ENCODE data around the gene DNPH1.

DNPH1 gene

DNA sequence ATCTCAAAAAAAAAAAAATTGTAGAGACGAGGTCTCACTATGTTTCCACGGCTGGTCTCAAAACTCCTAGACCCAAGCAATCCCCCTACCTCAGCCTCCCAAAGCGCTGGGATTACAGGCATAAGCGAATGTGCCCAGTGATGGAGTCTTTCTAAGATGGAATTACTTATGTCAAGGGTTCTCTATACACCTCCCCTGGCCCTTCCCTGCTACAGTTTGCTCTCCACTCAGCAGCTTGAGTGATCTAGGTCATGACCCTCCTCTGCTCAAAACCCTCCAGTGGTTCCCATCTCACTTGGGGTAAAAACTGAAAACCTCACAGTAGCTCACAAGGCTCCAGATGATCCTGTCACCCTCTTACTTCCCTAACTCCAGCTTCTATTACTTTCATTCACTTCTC is 1.8 kb upstream of the DNPH1 start:
- TF ChIP-seq, protein P1, sequence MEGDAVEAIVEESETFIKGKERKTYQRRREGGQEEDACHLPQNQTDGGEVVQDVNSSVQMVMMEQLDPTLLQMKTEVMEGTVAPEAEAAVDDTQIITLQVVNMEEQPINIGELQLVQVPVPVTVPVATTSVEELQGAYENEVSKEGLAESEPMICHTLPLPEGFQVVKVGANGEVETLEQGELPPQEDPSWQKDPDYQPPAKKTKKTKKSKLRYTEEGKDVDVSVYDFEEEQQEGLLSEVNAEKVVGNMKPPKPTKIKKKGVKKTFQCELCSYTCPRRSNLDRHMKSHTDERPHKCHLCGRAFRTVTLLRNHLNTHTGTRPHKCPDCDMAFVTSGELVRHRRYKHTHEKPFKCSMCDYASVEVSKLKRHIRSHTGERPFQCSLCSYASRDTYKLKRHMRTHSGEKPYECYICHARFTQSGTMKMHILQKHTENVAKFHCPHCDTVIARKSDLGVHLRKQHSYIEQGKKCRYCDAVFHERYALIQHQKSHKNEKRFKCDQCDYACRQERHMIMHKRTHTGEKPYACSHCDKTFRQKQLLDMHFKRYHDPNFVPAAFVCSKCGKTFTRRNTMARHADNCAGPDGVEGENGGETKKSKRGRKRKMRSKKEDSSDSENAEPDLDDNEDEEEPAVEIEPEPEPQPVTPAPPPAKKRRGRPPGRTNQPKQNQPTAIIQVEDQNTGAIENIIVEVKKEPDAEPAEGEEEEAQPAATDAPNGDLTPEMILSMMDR (IDR thresholded peaks at IDR 0.05; ENCODE audit: borderline replicate concordance, insufficient read depth, low read depth, low read length), result no peak

DNA sequence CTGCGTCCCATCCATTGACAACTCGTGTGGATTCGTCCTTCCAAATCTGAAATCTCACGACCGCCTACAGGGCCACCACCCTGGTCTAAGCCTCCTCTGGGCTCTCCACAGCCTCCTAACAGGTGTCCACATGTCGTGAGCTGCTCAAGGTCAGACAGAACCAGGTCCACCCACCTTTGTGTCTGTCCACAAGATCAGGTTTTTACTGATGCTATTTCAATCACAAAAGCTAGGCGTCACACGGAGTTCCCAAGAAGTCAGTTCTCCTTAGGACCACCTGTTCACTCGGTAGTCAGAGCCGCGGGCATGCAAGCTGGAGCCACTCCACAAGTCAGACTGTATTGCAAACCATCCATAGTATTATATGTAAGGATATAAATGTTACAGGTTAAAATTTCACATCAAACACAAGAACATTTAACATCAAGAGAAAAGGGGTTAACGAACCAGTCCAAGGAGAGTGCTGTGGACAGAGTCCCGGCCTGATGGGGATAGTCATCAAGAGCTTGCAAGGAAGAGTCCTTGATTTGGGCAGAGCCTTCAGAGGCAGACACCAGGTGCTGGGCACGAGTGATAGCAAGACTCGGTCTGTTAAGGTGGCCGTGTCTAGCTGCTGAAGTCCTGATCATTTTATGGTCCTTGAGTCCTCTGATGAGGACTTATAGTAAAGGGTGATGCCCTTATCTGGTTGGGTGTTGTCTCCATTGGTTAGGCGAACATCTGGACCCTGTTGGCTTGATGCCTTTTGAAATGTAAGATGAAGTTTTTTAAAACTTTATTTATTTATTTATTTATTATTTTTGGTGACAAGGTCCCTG is 731 bp upstream of the DNPH1 start:
- TF ChIP-seq, protein P1 (IDR thresholded peaks at IDR 0.05; ENCODE audit: borderline replicate concordance, insufficient read depth, low read depth, low read length), result no peak
- no peak overlapping the region for H3K4me3 ChIP-seq (ENCODE audit: low read depth, low read length)

More for the DNA sequence above, 1.8 kb upstream of the DNPH1 start:
- no peak overlapping the region for H3K4me3 ChIP-seq (ENCODE audit: low read depth, low read length)

DNA sequence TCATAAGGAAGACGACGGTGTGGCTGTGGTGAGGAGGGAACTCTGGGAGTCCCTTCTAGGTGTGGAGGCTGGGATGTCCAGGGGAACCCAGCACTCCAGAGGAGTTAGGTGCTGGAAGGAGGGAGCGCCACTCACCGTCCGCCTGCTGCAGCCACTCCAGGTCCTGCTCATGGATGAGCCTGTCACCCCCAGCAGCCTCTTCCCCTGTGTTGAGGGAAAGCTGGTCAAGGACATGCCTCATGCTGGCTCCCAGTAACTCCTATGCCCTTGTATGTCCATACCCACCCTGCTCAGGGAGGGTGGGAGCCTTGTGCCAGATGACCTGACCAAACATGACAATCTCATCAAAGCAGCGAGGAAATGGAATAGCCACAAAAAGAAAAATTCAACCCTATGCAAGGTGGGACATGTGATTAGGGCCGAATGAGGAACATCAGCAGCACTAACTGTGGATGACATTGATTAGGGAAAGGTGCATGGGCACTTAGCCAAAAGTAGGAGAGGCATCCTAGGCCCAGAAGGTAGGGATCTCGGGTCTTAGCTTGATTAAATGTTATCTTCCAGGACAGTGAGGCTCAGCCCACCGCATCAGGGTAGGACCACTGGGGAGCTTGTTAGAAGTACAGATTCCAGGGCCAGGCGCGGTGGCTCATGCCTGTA is 3.0 kb downstream of the DNPH1 start:
- TF ChIP-seq, protein P1 (IDR thresholded peaks at IDR 0.05; ENCODE audit: borderline replicate concordance, insufficient read depth, low read depth, low read length), result no peak
- H3K4me3 ChIP-seq (ENCODE audit: low read depth, low read length), result no peak overlapping the region

DNA sequence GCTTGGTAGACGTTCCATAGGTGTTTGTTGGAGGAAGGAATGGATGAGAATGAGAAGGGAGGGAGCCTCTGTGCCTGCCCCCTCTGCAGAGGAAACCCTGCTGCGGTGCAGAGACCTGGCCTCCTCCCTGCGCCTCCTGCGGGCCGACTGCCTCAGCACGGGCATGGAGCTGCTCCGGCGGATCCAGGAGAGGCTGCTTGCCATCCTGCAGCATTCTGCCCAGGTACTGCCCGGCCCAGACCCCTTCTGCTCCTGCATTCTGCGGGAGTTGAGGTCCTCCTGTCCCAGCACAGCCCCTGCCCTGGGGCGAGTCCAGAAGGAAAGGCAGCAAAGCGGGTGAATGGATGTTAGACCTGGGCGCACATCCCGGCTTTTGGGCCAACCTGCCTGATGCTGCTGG is 6.1 kb downstream of the DNPH1 start:
- TF ChIP-seq, protein P1 (IDR thresholded peaks at IDR 0.05; ENCODE audit: borderline replicate concordance, insufficient read depth, low read depth, low read length), result no peak
- H3K4me3 ChIP-seq (ENCODE audit: low read depth, low read length), result no peak overlapping the region

DNA sequence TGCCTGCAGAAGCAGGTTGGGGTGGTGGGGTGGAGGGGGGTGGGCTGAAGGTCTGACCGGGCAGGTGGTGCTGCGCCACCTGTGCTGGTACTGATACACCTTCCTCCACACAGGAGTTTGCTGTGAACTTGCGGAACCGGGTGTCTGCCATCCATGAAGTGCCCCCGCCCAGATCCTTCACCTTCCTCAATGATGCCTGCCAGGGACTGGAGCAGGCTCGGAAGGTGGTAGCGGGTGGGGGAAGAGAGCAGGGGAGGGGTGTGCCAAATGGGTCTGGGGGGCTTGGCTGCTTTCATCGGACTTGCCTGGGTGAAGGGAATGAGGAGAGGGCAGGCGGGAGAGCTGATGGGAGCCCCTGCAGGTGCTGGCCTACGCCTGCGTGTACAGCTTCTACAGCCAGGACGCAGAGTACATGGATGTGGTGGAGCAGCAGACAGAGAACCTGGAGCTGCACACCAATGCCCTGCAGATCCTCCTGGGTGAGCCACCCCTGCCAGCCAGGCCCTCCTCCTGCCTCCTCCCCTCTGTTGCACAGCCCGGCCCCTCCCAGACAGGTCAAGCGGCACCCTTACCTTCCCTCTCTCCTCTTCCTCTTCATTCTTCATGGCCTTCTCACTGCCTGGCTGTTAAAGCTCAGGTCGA is 6.7 kb downstream of the DNPH1 start:
- TF ChIP-seq, protein P1 (IDR thresholded peaks at IDR 0.05; ENCODE audit: borderline replicate concordance, insufficient read depth, low read depth, low read length), result no peak
- H3K4me3 ChIP-seq (ENCODE audit: low read depth, low read length), result no peak overlapping the region

DNA sequence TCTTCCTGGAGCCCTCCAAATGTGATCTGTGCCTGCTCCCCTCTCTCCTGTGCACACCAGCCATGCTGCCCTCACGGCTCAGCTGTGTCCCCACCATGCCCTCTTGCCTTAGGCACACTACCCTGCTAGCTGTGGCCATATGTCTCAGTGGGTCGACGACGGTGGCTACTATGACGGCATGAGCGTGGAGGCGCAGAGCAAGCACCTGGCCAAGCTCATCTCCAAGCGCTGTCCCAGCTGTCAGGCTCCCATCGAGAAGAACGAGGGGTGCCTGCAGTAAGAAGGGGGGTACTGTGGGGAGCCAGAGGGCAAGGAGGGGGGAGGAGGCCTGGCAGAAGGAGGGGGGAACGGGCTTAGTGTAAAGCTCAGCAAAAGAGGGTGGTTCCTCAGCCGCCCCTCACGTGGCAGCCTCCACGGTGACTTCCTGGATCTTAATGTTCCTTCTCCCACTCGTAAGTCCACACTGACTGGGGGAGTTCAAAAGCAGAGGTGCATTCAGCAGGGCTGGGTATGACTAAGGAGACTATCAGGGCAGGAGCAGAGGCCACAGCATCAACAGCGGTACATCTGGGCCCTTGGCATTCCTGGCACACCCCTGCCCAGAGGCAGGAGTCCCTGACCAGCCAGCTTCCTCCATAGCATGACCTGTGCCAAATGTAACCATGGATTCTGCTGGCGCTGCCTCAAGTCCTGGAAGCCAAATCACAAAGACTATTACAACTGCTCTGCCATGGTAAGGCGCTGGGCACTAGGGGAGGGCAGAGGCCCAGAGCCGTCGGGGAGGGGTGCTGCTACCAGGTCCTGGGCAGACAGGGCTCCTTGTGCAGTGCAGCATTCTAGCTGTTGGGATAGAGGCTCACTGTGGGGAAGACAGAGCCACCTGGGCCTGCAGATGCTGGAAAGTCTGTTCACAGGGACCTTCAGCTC is 8.0 kb downstream of the DNPH1 start:
- TF ChIP-seq, protein P1 (IDR thresholded peaks at IDR 0.05; ENCODE audit: borderline replicate concordance, insufficient read depth, low read depth, low read length), result no peak
- H3K4me3 ChIP-seq (ENCODE audit: low read depth, low read length), result no peak overlapping the region

Data from GM12875 (cell line).